GM18508 (cell line): ENCODE measurements around the gene PLCH2.
A peak's percentile ranks its signal among the peaks of the same experiment; 100 is the strongest.

ENCODE experiments used
- ATAC-seq: cut with Tn5 transposase; IDR thresholded peaks from one replicate; pipeline ENCODE4 v1.9.1; 2021; ENCODE audit warnings: moderate number of reproducible peaks; ENCODE audit not compliant: insufficient read depth, unreplicated experiment

PLCH2 gene

GRCh38 chr1:2523891-2524609 is 48.0 kb downstream of the PLCH2 start:
- ATAC-seq = no peak

- no peak for ATAC-seq
These were observed 49.5 kb downstream of the PLCH2 start for GRCh38 chr1:2525572-2525919.

- peak; percentile 38 for ATAC-seq
These were observed 50.1 kb downstream of the PLCH2 start, which contains the start of gene PANK4 for GRCh38 chr1:2525920-2526823. TSS of gene PANK4 (minus strand) at chr1:2526596. CDS start at chr1:2526587, 9 bp downstream.

GRCh38 chr1:2526824-2527555 is 50.9 kb downstream of the PLCH2 start:
- ATAC-seq = peak; percentile 31

- ATAC-seq = no peak
These were observed 51.4 kb downstream of the PLCH2 start for GRCh38 chr1:2527556-2527860.

- ATAC-seq = no peak
These were observed 51.9 kb downstream of the PLCH2 start for GRCh38 chr1:2528016-2528415.

- ATAC-seq = no peak
These were observed 52.5 kb downstream of the PLCH2 start for GRCh38 chr1:2528611-2528965.

GRCh38 chr1:2528966-2529783 is 53.1 kb downstream of the PLCH2 start:
- no peak for ATAC-seq

- ATAC-seq = no peak
These were observed 53.9 kb downstream of the PLCH2 start, which contains the start of gene HES5 for GRCh38 chr1:2529784-2530512. TSS of gene HES5 (minus strand) at chr1:2530263. CDS start at chr1:2530164, 99 bp downstream.

- no peak for ATAC-seq
These were observed 54.6 kb downstream of the PLCH2 start for GRCh38 chr1:2530513-2531361.

- no peak for ATAC-seq
These were observed 56.5 kb downstream of the PLCH2 start for GRCh38 chr1:2532485-2533160.

- ATAC-seq = no peak
These were observed 57.3 kb downstream of the PLCH2 start for GRCh38 chr1:2533365-2533764.

GRCh38 chr1:2534315-2534686 is 58.2 kb downstream of the PLCH2 start:
- ATAC-seq = no peak

- ATAC-seq = no peak
These were observed 58.8 kb downstream of the PLCH2 start for GRCh38 chr1:2534687-2535441.

GRCh38 chr1:2535455-2535854 is 59.4 kb downstream of the PLCH2 start:
- ATAC-seq = no peak

- no peak for ATAC-seq
These were observed 59.9 kb downstream of the PLCH2 start for GRCh38 chr1:2535981-2536380.

GRCh38 chr1:2537784-2538115 is 61.7 kb downstream of the PLCH2 start:
- no peak for ATAC-seq

- ATAC-seq = no peak
These were observed 62.3 kb downstream of the PLCH2 start for GRCh38 chr1:2538376-2538775.
